Measurements from ENCODE around the gene ATXN2. TPM values are rescaled to one million over a fixed set of nuclear protein-coding genes. Genes with fewer than 3 reads are reported as not detected.

ATXN2 gene
- total RNA-seq, 1 donor from 2014 or later: 34.2 TPM

GRCh38 chr12:111458546-111459172 is 140.5 kb downstream of the ATXN2 start:
- H4K20me1 ChIP-seq (ENCODE audit: low read depth): no peaks in the 10 kb centered on the region
- H3K9ac ChIP-seq: no peak overlapping the region
- no peak overlapping the region for H3K4me2 ChIP-seq
- Mint-ChIP-seq H3K27me3 (ENCODE audit: insufficient read depth, low read depth) (no peaks in the 10 kb centered on the region), H3K4me3 (no peak overlapping the region), H3K4me1 (no peaks in the 10 kb centered on the region), H3K36me3 (peaks cover 31% of the 10 kb centered on the region), H3K27ac (no peak overlapping the region), H3K9me3 (no peaks in the 10 kb centered on the region)
- no peaks in the 10 kb centered on the region for H3K4me1 ChIP-seq
- H3K27ac ChIP-seq: no peak overlapping the region
- H3K36me3 ChIP-seq: peaks cover 4% of the 10 kb centered on the region
- no peaks in the 10 kb centered on the region for H3K79me2 ChIP-seq (ENCODE audit: low read depth)
- no peaks in the 10 kb centered on the region for H3F3A ChIP-seq (ENCODE audit: low read depth)
- TF ChIP-seq, protein P1, sequence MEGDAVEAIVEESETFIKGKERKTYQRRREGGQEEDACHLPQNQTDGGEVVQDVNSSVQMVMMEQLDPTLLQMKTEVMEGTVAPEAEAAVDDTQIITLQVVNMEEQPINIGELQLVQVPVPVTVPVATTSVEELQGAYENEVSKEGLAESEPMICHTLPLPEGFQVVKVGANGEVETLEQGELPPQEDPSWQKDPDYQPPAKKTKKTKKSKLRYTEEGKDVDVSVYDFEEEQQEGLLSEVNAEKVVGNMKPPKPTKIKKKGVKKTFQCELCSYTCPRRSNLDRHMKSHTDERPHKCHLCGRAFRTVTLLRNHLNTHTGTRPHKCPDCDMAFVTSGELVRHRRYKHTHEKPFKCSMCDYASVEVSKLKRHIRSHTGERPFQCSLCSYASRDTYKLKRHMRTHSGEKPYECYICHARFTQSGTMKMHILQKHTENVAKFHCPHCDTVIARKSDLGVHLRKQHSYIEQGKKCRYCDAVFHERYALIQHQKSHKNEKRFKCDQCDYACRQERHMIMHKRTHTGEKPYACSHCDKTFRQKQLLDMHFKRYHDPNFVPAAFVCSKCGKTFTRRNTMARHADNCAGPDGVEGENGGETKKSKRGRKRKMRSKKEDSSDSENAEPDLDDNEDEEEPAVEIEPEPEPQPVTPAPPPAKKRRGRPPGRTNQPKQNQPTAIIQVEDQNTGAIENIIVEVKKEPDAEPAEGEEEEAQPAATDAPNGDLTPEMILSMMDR (IDR thresholded peaks at IDR 0.05): no peak
- TF ChIP-seq EZH2phosphoT487 (IDR thresholded peaks at IDR 0.05): no peak
- TF ChIP-seq EZH2 (IDR thresholded peaks at IDR 0.05): no peak
- no peak overlapping the region for H3K4me3 ChIP-seq
- no peak for DNase-seq (ENCODE audit: low spot score)
- no peak overlapping the region for H2AFZ ChIP-seq (replicated peaks)
- H3K9me3 ChIP-seq (ENCODE audit: low read depth): no peaks in the 10 kb centered on the region
- no peaks in the 10 kb centered on the region for H3K27me3 ChIP-seq

DNA sequence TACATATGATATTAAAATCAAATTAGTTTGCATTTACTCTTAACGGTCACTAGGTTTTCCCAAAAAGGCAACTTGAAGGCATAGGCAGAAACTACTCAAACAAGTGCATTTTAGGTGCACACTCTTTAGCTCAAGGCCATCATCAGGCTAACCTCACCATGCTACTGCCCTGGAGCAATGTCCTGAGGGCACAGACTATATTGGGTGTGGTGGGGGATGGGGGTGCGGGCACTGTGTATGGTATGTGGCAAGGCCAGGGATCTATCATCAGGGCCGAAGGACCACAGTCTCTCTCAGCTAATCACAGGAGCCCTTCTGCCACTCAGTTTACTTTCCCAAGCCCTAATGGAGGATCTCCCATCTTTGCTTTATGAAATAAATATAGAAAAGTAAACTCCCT is 141.5 kb downstream of the ATXN2 start:
- Mint-ChIP-seq H3K9me3 (no peaks in the 10 kb centered on the region), H3K4me3 (no peak overlapping the region), H3K4me1 (no peaks in the 10 kb centered on the region), H3K36me3 (peaks cover 31% of the 10 kb centered on the region), H3K27ac (no peak overlapping the region), H3K27me3 (ENCODE audit: insufficient read depth, low read depth) (no peaks in the 10 kb centered on the region)
- Histone ChIP-seq H3F3A (ENCODE audit: low read depth) (peaks cover under 1% of the 10 kb centered on the region), H3K27me3 (no peaks in the 10 kb centered on the region), H3K27ac (no peak overlapping the region), H4K20me1 (ENCODE audit: low read depth) (no peaks in the 10 kb centered on the region), H3K4me3 (no peak overlapping the region), H3K36me3 (peaks cover 4% of the 10 kb centered on the region), H3K79me2 (ENCODE audit: low read depth) (no peaks in the 10 kb centered on the region), H2AFZ (replicated peaks) (no peak overlapping the region), H3K9me3 (ENCODE audit: low read depth) (no peaks in the 10 kb centered on the region), H3K4me2 (no peak overlapping the region), H3K4me1 (no peaks in the 10 kb centered on the region), H3K9ac (no peak overlapping the region)
- no peak for TF ChIP-seq EZH2 (IDR thresholded peaks at IDR 0.05)
- no peak for TF ChIP-seq EZH2phosphoT487 (IDR thresholded peaks at IDR 0.05)
- TF ChIP-seq, protein P1 (IDR thresholded peaks at IDR 0.05): no peak
- no peak for DNase-seq (ENCODE audit: low spot score)

DNA sequence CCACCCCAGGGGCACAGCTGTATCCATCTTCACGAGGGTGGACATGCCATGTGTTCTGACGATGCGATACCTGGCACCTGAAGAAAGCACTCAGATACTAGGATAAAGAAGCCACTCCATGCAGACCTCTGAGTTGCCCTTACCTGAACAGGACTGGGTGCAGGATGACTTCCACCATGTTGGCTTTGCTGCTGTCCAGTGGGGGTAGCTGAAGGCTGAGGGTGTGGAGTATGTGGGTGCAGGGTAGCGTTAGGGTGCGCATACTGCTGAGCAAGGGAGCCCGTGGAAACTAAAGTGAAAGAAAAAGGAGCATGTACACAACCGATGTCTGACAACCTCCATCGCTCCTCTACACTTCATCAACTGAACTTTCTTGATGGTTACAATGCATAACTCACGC is 142.0 kb downstream of the ATXN2 start:
- H3K4me3 ChIP-seq: no peak overlapping the region
- no peaks in the 10 kb centered on the region for H3K9me3 ChIP-seq (ENCODE audit: low read depth)
- no peaks in the 10 kb centered on the region for H3K9me3 Mint-ChIP-seq
- no peaks in the 10 kb centered on the region for H3K4me1 ChIP-seq
- no peaks in the 10 kb centered on the region for H3K79me2 ChIP-seq (ENCODE audit: low read depth)
- H3K36me3 ChIP-seq: peaks cover 4% of the 10 kb centered on the region
- no peak overlapping the region for H2AFZ ChIP-seq (replicated peaks)
- no peaks in the 10 kb centered on the region for H4K20me1 ChIP-seq (ENCODE audit: low read depth)
- no peak for TF ChIP-seq EZH2 (IDR thresholded peaks at IDR 0.05)
- TF ChIP-seq, protein P1 (IDR thresholded peaks at IDR 0.05): no peak
- no peak for TF ChIP-seq EZH2phosphoT487 (IDR thresholded peaks at IDR 0.05)
- no peak overlapping the region for H3K9ac ChIP-seq
- H3K4me2 ChIP-seq: no peak overlapping the region
- H3K27ac Mint-ChIP-seq: no peak overlapping the region
- no peaks in the 10 kb centered on the region for H3K27me3 ChIP-seq
- H3K27me3 Mint-ChIP-seq (ENCODE audit: insufficient read depth, low read depth): no peaks in the 10 kb centered on the region
- DNase-seq (ENCODE audit: low spot score): no peak
- no peak overlapping the region for H3K4me3 Mint-ChIP-seq
- no peak overlapping the region for H3K27ac ChIP-seq
- H3K4me1 Mint-ChIP-seq: no peaks in the 10 kb centered on the region
- H3K36me3 Mint-ChIP-seq: peaks cover 31% of the 10 kb centered on the region
- peaks cover 6% of the 10 kb centered on the region for H3F3A ChIP-seq (ENCODE audit: low read depth)

All from neural progenitor cell (in vitro differentiated cells).